GM18861 (cell line): ENCODE measurements around the gene GPR37.

ENCODE experiments used
- ATAC-seq: cut with Tn5 transposase; IDR thresholded peaks from one replicate; pipeline ENCODE4 v1.9.1; 2021; ENCODE audit not compliant: unreplicated experiment

The GPR37 gene

GRCh38 chr7:124780056-124780455, 14.5 kb upstream of the GPR37 start:
- ATAC-seq: no peak

GRCh38 chr7:124779620-124780019, 14.0 kb upstream of the GPR37 start:
- ATAC-seq: no peak

DNA sequence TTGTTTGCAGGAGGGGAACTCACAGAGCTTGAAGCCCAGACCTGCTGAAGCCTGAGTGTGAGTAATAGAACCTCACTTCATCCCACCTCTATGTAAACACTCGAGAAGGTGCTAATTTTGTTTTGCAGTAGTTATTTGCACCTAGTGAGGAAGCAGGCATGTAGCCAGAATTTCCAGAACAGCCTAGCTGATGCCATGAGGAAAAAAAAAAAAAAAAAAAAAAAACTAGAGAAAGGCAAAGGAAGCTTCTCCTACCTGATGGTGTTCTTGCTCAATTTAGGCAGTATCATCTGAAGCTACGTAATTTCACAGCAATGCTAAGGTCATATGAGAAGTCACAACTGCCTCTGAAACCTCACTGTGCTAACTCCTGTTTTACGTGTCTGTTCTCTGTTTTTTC, 13.6 kb upstream of the GPR37 start:
- no peak for ATAC-seq

DNA sequence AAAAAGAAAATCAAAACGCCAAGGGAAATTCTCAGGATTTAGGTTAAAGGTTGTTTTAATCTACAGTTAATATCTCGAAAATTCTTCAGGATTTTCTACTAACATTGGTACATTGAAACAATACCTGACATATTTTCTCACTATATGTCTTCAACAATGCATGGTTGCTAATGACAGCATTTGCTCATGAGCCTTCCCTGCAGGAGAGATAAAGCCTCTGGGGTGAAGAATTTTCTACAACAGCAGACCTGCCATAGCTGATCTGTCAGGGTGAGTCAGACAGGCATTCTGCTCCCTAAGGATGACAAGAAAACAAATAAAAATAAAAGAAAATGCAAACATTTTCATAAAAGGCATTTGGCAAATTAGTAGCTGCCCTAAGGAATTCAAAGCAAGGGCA, 11.7 kb upstream of the GPR37 start:
- ATAC-seq: no peak

GRCh38 chr7:124776153-124776552, 10.6 kb upstream of the GPR37 start:
- ATAC-seq: no peak

GRCh38 chr7:124775422-124775821, 9.8 kb upstream of the GPR37 start:
- ATAC-seq: no peak

- no peak for ATAC-seq
Measured at GRCh38 chr7:124773938-124774337, 8.3 kb upstream of the GPR37 start.

- ATAC-seq: no peak
Measured at GRCh38 chr7:124773339-124773738, 7.7 kb upstream of the GPR37 start.

GRCh38 chr7:124769136-124769535, 3.5 kb upstream of the GPR37 start:
- ATAC-seq: no peak

- no peak for ATAC-seq
Measured at GRCh38 chr7:124768525-124768924, 2.9 kb upstream of the GPR37 start.

DNA sequence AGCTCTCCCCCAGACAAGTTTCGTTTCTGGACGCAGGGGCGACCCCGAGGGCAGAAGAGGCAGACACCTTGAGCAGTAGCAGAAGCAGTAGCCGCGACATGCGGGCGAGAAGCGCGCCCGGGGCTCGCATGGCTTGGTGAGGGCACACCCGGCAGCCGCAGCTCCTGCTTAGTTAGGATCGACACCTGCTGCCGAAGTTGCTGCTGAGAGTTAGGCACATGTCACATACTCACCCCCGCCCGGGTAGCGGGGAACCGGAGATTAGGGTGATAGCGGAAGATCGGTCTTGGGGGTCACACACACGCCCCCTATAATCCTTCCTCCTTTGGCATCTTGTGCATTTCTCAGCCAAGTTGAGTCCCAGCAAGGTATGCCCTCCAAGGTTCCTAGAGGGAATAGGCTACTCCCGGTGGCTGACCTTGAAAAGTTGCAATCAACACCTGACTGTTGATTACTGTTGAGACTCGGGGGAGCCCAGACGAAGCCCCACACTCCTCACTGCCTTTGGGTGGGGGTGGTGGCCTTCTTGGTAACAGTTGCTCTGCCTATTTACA, 668 bp downstream of the GPR37 start:
- no peak for ATAC-seq

DNA sequence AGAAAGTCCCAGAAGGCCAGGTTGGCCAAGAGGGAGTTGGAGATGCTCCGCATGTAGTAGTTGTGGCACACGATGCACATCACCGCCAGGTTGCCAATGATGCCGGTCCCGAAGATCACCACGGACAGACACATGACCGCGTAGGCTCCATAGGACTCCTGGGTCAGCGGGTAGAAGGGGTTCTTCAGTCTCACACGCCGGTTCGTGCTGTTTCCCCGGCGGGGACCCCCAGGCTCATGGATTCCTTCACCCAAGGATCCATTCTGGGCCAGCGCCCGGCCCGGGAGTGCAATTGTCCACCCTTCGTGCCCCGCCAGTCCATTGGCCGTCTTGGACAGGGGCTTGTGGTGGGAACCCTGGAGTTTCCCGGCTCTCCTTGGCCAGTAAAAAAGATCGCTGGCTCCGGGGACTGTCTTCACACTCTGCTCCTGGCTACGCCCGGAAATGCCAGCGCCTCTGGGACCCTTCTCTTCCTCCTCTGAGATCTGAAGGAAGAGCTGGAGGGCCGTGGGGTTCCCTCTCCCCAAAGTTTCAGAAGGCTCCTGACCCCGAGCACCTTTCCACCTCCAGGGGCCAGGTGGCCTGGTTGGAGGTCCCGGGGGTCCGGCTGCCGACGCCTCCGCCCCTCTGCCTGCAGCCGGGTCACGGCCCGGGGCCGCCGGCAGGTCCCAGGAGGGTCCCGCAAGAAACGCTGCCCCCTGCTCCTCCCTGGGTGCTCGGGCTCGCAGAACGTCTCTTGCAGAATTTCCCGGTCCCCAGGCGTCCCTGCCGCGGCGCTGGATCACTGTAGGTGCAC, 1.3 kb downstream of the GPR37 start:
- ATAC-seq: no peak

- no peak for ATAC-seq
Measured at GRCh38 chr7:124762611-124763143, 2.9 kb downstream of the GPR37 start.

DNA sequence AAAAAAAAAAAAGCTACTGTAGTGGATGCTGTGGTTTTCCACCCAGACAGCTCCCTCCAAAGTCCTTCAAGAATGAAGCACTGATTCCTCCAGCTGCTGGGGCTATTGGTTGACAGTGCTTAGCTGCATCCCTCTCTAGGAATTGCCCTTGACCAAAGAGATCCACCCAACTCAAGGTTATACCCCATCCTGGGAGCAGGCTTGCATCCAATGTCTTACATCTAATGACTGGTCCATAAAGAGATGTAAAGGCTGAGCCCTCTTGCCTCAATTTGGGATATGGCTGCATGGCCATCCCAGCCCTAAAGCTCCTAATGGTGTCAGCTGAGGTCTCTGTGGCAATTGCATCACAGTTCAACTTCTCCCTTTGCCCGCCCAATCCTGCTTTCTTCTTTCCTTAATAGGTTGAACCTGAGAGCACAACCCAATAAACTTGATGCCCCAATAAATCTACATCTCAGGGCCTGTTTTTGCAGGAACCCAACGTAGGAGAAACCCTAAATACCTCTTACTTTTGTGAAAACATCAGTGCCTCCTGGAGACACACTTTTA, 4.4 kb downstream of the GPR37 start:
- ATAC-seq: no peak

- no peak for ATAC-seq
Measured at GRCh38 chr7:124758327-124758726, 7.3 kb downstream of the GPR37 start.

DNA sequence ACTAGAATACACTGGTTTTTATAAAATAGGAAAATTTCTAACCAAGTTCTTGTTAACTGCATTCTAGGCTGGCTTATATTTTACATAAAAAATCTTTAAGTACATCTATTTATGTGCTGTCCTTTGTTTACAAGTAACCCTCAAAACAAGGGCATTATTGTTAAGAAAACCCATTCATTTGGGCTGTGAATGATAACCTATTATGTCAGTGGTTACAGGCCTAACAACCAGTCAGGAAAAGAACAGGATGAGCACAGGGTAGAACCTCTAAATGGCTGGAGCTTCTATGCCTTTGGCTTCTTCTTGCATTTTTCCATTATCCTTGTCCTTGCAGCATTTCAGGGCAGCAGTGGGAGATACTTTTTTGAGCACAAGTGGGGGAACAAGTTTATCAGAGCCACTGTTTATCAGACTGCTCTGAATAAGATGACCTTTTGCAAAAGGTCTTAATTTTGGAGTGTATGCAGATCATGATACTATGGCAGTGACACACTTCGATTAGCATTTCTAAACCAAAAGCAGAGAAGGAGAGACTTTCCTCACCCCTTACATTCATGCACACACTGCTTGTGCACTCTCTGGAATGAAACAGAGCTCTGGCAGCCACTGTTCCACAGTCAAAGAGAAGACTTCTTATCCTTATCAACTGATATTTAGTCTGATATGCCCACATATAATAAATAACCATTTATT, 10.9 kb downstream of the GPR37 start:
- ATAC-seq: no peak

- no peak for ATAC-seq
Measured at GRCh38 chr7:124752310-124752709, 13.3 kb downstream of the GPR37 start.

DNA sequence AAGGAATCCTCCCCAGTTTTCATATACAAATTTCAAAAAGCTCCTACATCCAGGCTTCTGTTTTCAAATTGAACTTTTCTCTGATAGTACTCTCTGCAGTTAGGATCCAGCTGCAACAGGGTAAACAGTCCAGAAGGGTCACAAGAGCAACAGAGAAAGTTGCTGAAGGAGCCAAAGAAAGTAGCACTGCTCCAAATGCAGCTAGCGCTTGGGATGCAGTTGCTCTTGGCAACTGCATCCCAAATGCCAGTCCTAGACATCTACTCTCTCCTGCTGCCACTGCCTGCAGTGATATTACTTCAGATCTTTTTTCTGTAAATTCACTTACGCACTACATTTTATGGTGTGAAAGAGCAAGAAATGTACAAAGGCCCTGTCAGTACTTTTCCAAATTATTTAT, 14.6 kb downstream of the GPR37 start:
- ATAC-seq: no peak

GRCh38 chr7:124747072-124747471, 18.5 kb downstream of the GPR37 start:
- no peak for ATAC-seq

DNA sequence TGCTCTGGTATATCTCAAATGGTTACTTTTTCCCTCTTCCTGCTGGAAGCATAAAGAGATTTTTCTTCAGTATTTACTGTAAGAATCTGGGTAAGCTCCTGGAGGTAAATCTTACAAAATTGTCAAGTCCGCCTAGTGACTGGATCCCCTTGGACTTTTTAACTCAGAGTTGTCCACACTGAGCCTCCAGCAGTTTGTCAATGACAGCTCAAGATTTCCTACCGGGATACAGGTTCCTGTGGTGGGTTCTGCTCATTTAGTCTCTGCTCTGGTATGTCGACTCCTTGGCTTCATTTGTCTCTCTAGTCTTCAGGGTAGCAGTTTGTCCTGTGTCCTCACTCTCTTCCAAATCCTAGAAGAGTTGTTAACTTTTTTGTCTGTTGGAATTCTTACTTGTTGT, 27.0 kb downstream of the GPR37 start:
- no peak for ATAC-seq

GRCh38 chr7:124737760-124738300, 27.8 kb downstream of the GPR37 start:
- no peak for ATAC-seq
